GM12878 (cell line): ENCODE results near the gene PBLD. TPM values are rescaled to one million over a fixed set of nuclear protein-coding genes. Genes with fewer than 3 reads are reported as not detected.

ENCODE experiments used
- CBFB ChIP-seq: IDR thresholded peaks from 2 replicates; pipeline ENCODE4 v1.6.1; 2016; ENCODE audit warnings: antibody characterized with exemption, low read depth
- EED ChIP-seq: sonication (generic); IDR thresholded peaks from 2 replicates; pipeline ENCODE4 v1.6.1; 2016; ENCODE audit warnings: antibody characterized with exemption, low read depth
- IKZF1 ChIP-seq: fragments of 450-650 bp; conservative IDR thresholded peaks from 2 replicates; pipeline ENCODE4 v1.6.1; 2017; ENCODE audit warnings: antibody characterized with exemption, mild to moderate bottlenecking
- IRF4 ChIP-seq: IDR thresholded peaks from 2 replicates; pipeline ENCODE4 v1.6.1; 2011; ENCODE audit warnings: low read depth, low read length
- MTA2 ChIP-seq: fragments of 450-650 bp; IDR thresholded peaks from 2 replicates; pipeline ENCODE4 v1.6.1; 2016; ENCODE audit warnings: low read depth, mild to moderate bottlenecking, moderate library complexity
- NFYB ChIP-seq: IDR thresholded peaks from 2 replicates; pipeline ENCODE4 v1.6.1; 2011; ENCODE audit warnings: low read depth, mild to moderate bottlenecking, low read length, improper control_type of control experiment, moderate library complexity; ENCODE audit not compliant: insufficient read depth
- RAD21 ChIP-seq: IDR thresholded peaks from 2 replicates; pipeline ENCODE4 v1.6.1; 2011; ENCODE audit warnings: mild to moderate bottlenecking, low read depth, low read length, moderate library complexity; ENCODE audit not compliant: insufficient read depth
- RFX5 ChIP-seq: IDR thresholded peaks from 2 replicates; pipeline ENCODE4 v1.6.1; 2011; ENCODE audit warnings: low read depth, low read length, improper control_type of control experiment
- STAT3 ChIP-seq: IDR thresholded peaks from 2 replicates; pipeline ENCODE4 v1.6.1; 2011; ENCODE audit warnings: low read depth, low read length, improper control_type of control experiment
- SUZ12 ChIP-seq: fragments of 200-600 bp; sonication (generic); IDR thresholded peaks from one replicate; pipeline ENCODE4 v1.6.1; 2018; ENCODE audit warnings: antibody characterized with exemption, mild to moderate bottlenecking; ENCODE audit not compliant: unreplicated experiment
- TARDBP ChIP-seq: IDR thresholded peaks from 2 replicates; pipeline ENCODE4 v1.6.1; 2016; ENCODE audit warnings: borderline replicate concordance
- TCF12 ChIP-seq: IDR thresholded peaks from 2 replicates; pipeline ENCODE4 v1.6.1; 2011; ENCODE audit warnings: low read depth, mild to moderate bottlenecking, low read length
- ZBED1 ChIP-seq: IDR thresholded peaks from 2 replicates; pipeline ENCODE4 v1.6.1; 2016; ENCODE audit warnings: borderline replicate concordance
- polyA plus RNA-seq, 11 experiments: library from polyadenylated mRNA; depleted of rRNA in 4 of 11; unstranded in 6 of 11; stranded (reverse) in 5 of 11; fragments of >200 nt; fragmentation: Nextera tagmentation in 4 of 11; fragmentation: Illumina TruSeq in 1 of 11; extraction: Ambion mirVana in 4 of 11; extraction: Trizol in 1 of 11; gene quantifications; 1 replicate in 1 of 11; 2 replicates in 10 of 11; pipeline versions ENCODE4 v1.2.1 to v1.2.3, GENCODE V29; 2011 to 2016; ENCODE audit warnings: inconsistent platforms in 2 of 11, missing spikeins in 2 of 11, low read depth in 1 of 11
- total RNA-seq, 4 experiments: library from RNA; depleted of rRNA in 3 of 4; stranded (reverse); fragments of >200 nt in 3 of 4; fragmentation: Illumina TruSeq in 1 of 4; extraction: Trizol in 1 of 4; gene quantifications; 2 replicates each; pipeline versions ENCODE4 v1.2.1 to v1.2.3, GENCODE V29; 2013 to 2021
- TF ChIP-seq, protein P1 (sequence below): fragments of 450-650 bp; formaldehyde crosslinking; IDR thresholded peaks from 2 replicates; pipeline ENCODE4 v1.4.0; 2020; ENCODE audit warnings: mild to moderate bottlenecking, moderate library complexity
- TF ChIP-seq, protein P2 (sequence below): fragments of 450-650 bp; IDR thresholded peaks from 2 replicates; pipeline ENCODE4 v1.6.1; 2018; ENCODE audit warnings: borderline replicate concordance, mild to moderate bottlenecking; ENCODE audit not compliant: partially characterized antibody
- TF ChIP-seq, protein P3 (sequence below), 3 experiments: IDR thresholded peaks in 2 of 3; conservative IDR thresholded peaks in 1 of 3; 2 replicates each; pipeline ENCODE4 v1.5.1; 2011; ENCODE audit warnings: low read depth in 3 of 3, low read length in 3 of 3, mild to moderate bottlenecking in 3 of 3, control low read depth in 2 of 3, moderate library complexity in 2 of 3, inconsistent platforms in 1 of 3, mixed read lengths in 1 of 3; ENCODE audit not compliant: control insufficient read depth in 2 of 3, insufficient read depth in 1 of 3; ENCODE audit errors: extremely low read depth in 1 of 3
- TF ChIP-seq, protein P4 (sequence below): fragments of 450-650 bp; conservative IDR thresholded peaks from 2 replicates; pipeline ENCODE4 v1.6.1; 2017; ENCODE audit warnings: mild to moderate bottlenecking, moderate library complexity
- TF ChIP-seq, protein P5 (sequence below): IDR thresholded peaks from 2 replicates; pipeline ENCODE4 v1.6.1; 2012; ENCODE audit warnings: low read length, inconsistent platforms

Gene PBLD
- total and polyA plus RNA-seq, 10 of the 15 experiments (the other 5 are each of a cell fraction or from before 2014, with no cell fraction given), result 0.68 to 2.8 (median 1.7) TPM

DNA sequence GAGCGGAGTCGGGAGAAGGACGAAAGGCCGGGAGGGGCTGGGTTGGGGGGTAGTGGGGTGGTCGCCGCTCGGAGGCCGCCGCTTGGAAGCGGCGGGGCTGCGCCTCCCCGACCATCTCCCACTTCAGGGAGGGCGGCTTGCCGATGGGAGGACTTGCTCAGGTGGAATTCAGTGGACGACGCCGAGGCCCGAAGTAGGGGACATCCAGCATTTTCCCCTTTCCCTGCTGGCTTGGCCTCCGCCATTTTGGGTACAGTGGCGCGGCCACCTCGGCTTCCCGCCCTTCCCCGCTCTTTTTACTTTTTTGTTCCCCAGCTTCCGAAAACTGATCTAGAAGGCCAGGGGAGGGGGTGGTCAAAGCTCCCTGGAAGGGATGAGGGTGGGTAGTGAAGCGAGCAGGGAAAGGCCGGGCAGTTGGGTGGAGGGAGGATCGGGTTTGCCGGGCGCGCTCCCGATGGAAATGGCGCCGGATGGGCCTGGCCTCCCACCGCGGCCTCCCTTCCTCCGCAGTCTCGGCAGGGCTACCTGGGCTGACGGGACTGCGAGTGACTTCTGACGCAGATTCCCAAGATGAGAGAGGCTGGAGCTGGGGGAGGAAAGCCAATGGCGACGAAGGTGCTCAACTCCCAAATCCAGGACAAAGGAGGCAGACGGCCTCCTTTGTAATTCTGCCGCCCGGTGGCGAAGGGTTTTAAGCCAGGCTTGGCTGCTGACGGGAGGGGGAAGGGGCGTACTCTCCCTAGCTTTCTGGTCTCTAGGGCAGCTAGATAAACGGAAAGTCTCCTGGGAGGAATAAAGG lies at the start of gene PBLD (continued):
- TF ChIP-seq MTA2 (no peak), IRF4 (0 out of 2 replicates have a peak, but pooled peaks have one; percentile 15), STAT3 (no peak), RFX5 (no peak), SUZ12 (no peak), EED (peak; percentile 86), IKZF1 (peak; percentile 93), ZBED1 (no peak), NFYB (no peak), TARDBP (no peak), CBFB (no peak), TCF12 (peak; percentile 36; the same call in 1 of the 2 replicates), RAD21 (peak; percentile 31; the same call in 1 of the 2 replicates)
- TF ChIP-seq, protein P1, sequence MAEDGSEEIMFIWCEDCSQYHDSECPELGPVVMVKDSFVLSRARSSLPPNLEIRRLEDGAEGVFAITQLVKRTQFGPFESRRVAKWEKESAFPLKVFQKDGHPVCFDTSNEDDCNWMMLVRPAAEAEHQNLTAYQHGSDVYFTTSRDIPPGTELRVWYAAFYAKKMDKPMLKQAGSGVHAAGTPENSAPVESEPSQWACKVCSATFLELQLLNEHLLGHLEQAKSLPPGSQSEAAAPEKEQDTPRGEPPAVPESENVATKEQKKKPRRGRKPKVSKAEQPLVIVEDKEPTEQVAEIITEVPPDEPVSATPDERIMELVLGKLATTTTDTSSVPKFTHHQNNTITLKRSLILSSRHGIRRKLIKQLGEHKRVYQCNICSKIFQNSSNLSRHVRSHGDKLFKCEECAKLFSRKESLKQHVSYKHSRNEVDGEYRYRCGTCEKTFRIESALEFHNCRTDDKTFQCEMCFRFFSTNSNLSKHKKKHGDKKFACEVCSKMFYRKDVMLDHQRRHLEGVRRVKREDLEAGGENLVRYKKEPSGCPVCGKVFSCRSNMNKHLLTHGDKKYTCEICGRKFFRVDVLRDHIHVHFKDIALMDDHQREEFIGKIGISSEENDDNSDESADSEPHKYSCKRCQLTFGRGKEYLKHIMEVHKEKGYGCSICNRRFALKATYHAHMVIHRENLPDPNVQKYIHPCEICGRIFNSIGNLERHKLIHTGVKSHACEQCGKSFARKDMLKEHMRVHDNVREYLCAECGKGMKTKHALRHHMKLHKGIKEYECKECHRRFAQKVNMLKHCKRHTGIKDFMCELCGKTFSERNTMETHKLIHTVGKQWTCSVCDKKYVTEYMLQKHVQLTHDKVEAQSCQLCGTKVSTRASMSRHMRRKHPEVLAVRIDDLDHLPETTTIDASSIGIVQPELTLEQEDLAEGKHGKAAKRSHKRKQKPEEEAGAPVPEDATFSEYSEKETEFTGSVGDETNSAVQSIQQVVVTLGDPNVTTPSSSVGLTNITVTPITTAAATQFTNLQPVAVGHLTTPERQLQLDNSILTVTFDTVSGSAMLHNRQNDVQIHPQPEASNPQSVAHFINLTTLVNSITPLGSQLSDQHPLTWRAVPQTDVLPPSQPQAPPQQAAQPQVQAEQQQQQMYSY, result no peak
- TF ChIP-seq, protein P2, sequence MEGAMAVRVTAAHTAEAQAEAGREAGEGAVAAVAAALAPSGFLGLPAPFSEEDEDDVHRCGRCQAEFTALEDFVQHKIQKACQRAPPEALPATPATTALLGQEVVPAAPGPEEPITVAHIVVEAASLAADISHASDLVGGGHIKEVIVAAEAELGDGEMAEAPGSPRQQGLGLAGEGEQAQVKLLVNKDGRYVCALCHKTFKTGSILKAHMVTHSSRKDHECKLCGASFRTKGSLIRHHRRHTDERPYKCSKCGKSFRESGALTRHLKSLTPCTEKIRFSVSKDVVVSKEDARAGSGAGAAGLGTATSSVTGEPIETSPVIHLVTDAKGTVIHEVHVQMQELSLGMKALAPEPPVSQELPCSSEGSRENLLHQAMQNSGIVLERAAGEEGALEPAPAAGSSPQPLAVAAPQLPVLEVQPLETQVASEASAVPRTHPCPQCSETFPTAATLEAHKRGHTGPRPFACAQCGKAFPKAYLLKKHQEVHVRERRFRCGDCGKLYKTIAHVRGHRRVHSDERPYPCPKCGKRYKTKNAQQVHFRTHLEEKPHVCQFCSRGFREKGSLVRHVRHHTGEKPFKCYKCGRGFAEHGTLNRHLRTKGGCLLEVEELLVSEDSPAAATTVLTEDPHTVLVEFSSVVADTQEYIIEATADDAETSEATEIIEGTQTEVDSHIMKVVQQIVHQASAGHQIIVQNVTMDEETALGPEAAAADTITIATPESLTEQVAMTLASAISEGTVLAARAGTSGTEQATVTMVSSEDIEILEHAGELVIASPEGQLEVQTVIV, result no peak
- TF ChIP-seq, protein P3, sequence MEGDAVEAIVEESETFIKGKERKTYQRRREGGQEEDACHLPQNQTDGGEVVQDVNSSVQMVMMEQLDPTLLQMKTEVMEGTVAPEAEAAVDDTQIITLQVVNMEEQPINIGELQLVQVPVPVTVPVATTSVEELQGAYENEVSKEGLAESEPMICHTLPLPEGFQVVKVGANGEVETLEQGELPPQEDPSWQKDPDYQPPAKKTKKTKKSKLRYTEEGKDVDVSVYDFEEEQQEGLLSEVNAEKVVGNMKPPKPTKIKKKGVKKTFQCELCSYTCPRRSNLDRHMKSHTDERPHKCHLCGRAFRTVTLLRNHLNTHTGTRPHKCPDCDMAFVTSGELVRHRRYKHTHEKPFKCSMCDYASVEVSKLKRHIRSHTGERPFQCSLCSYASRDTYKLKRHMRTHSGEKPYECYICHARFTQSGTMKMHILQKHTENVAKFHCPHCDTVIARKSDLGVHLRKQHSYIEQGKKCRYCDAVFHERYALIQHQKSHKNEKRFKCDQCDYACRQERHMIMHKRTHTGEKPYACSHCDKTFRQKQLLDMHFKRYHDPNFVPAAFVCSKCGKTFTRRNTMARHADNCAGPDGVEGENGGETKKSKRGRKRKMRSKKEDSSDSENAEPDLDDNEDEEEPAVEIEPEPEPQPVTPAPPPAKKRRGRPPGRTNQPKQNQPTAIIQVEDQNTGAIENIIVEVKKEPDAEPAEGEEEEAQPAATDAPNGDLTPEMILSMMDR (IDR thresholded peaks at IDR 0.05 in 2 of 3, conservative IDR thresholded peaks at IDR 0.05 in 1 of 3; ENCODE audit: control insufficient read depth in 2 of 3, extremely low read depth in 1 of 3, insufficient read depth in 1 of 3, low read depth in 3 of 3, low read length in 3 of 3), result peak; percentile 43 to 54 (median 53); a peak in 5 of 6 replicates
- TF ChIP-seq, protein P4, sequence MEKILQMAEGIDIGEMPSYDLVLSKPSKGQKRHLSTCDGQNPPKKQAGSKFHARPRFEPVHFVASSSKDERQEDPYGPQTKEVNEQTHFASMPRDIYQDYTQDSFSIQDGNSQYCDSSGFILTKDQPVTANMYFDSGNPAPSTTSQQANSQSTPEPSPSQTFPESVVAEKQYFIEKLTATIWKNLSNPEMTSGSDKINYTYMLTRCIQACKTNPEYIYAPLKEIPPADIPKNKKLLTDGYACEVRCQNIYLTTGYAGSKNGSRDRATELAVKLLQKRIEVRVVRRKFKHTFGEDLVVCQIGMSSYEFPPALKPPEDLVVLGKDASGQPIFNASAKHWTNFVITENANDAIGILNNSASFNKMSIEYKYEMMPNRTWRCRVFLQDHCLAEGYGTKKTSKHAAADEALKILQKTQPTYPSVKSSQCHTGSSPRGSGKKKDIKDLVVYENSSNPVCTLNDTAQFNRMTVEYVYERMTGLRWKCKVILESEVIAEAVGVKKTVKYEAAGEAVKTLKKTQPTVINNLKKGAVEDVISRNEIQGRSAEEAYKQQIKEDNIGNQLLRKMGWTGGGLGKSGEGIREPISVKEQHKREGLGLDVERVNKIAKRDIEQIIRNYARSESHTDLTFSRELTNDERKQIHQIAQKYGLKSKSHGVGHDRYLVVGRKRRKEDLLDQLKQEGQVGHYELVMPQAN, result peak; percentile 29; the same call in 1 of the 2 replicates
- TF ChIP-seq, protein P5, sequence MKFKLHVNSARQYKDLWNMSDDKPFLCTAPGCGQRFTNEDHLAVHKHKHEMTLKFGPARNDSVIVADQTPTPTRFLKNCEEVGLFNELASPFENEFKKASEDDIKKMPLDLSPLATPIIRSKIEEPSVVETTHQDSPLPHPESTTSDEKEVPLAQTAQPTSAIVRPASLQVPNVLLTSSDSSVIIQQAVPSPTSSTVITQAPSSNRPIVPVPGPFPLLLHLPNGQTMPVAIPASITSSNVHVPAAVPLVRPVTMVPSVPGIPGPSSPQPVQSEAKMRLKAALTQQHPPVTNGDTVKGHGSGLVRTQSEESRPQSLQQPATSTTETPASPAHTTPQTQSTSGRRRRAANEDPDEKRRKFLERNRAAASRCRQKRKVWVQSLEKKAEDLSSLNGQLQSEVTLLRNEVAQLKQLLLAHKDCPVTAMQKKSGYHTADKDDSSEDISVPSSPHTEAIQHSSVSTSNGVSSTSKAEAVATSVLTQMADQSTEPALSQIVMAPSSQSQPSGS, result no peak
